OCI-LY1 (cell line): ENCODE measurements around the gene NFKBIL1.

Source experiments
- CTCF ChIP-seq: fragments of 200-600 bp; sonication (generic), shearing (Covaris generic); IDR thresholded peaks from 2 replicates; pipeline ENCODE4 v1.5.1; 2017; ENCODE audit warnings: mild to moderate bottlenecking, antibody characterized with exemption, low read length, moderate library complexity, mixed read lengths
- EZH2 ChIP-seq: fragments of 200-600 bp; sonication (generic), shearing (Covaris generic); IDR thresholded peaks from 2 replicates; pipeline ENCODE4 v1.8.0; 2017; ENCODE audit warnings: borderline replicate concordance, mixed run types, mild to moderate bottlenecking, antibody characterized with exemption, low read length, moderate library complexity, mixed read lengths

DNA sequence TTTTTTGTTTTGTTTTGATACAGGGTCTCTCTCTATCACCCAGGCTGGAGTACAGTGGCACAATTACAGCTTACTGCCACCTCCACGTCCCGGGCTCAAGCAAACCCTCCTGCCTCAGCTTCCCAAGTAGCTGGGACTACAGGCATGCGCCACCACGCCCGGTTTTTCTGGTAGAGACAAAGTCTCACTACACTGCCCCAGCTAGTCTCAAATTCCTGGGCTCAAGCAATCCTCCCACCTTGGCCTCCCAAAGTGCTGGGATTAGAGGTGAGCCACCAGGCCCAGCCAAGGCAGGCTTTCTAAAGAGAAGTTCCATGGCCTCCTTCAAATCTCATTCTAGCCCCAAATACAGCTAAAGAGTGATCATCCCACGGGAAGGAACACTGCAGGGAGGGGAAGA lies 13.4 kb upstream of the NFKBIL1 start:
- no peak for TF ChIP-seq CTCF
- TF ChIP-seq EZH2 = no peak
